Measurements from ENCODE around the gene SNTG2. TPM values are rescaled to one million over a fixed set of nuclear protein-coding genes. Genes with fewer than 3 reads are reported as not detected.

Gene SNTG2
- total RNA-seq, 1 donor from 2014 or later, result 0.47 TPM

DNA sequence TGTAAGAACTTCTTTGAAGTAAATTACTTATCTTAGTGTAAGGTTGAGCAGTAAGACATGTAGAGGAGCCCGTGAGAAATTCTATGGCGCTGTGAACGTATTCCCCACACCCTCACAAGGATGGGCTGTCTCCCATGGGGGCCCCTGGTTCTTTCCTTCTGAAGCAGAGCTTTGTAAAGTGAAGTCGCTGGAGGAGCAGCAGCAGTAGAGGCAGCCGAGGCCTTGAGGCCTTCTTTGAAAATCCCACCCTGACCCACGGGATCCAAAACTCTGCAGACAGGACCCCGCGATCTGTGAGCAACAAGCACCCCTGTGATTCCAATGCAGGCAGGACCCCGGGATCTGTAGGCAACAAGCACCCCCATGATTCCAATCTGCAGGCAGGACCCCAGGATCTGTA, 23.8 kb upstream of the SNTG2 start:
- TF ChIP-seq CTCF (conservative IDR thresholded peaks at IDR 0.05), result no peak
- no peak overlapping the region for H3K4me3 Mint-ChIP-seq
- H3K36me3 Mint-ChIP-seq (ENCODE audit: low read depth), result no peaks in the 10 kb centered on the region
- peaks cover 10% of the 10 kb centered on the region for H3K4me1 Mint-ChIP-seq
- peaks cover 3% of the 10 kb centered on the region for H3K9me3 Mint-ChIP-seq
- no peak for DNase-seq (ENCODE audit: low read depth, low spot score)
- no peak overlapping the region for H3K27ac Mint-ChIP-seq (ENCODE audit: unreplicated experiment)
- H3K27me3 Mint-ChIP-seq (ENCODE audit: low read depth), result peaks cover 6% of the 10 kb centered on the region

DNA sequence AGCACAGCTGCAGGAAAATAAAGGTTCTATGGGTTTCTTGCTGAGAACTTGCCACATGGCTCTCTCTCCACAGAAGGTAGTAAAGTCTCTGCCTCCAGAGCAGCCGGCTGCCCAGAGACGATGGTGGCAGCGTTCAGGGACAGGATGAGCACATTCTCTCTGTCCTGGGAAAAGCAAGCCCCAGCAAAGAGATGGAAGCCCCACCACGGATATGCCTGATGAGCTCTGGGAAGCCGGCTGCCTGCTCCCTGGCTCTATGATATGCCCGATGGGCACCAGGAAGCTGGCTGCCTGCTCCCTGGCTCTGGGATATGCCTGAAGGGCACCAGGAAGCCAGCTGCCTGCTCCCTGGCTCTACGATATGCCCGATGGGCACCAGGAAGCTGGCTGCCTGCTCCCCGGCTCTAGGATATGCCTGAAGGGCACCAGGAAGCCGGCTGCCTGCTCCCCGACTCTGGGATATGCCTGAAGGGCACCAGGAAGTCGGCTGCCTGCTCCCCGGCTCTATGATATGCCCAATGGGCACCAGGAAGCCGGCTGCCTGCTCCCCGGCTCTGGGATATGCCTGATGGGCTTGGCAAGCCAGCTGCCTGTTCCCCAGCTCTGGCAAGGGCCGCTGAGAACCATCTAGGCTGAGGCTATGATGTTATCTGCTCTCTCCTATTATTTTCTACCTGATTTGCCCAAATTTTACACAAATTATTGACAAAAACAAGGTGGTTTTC, 21.5 kb upstream of the SNTG2 start:
- Mint-ChIP-seq H3K27ac (ENCODE audit: unreplicated experiment) (no peak overlapping the region), H3K4me1 (peaks cover 25% of the 10 kb centered on the region), H3K36me3 (ENCODE audit: low read depth) (no peaks in the 10 kb centered on the region), H3K4me3 (no peak overlapping the region), H3K27me3 (ENCODE audit: low read depth) (peaks cover 5% of the 10 kb centered on the region), H3K9me3 (peaks cover 3% of the 10 kb centered on the region)
- DNase-seq (ENCODE audit: low read depth, low spot score), result no peak
- no peak for TF ChIP-seq CTCF (conservative IDR thresholded peaks at IDR 0.05)

DNA sequence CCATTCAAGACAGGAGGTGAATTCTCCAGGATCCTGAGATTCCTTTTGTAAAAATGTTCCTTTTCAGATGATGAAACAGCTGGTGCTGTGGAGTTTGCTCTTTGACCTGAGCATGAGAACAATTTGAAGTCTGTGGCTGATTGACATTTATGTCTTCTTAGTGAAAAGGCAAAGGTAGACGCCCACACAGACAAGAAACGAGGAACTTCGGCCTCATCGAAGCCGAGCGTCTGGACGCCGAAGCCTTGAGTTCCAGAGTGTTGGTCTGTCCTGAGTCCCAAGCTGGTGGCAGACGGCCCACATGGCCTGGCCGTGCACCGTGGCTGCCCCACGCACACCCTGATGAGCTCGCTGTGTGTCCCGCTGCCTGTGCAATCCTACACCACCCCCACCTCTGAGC, 20.7 kb upstream of the SNTG2 start:
- H3K4me3 Mint-ChIP-seq, result no peak overlapping the region
- no peak for DNase-seq (ENCODE audit: low read depth, low spot score)
- H3K9me3 Mint-ChIP-seq, result peaks cover 3% of the 10 kb centered on the region
- no peak for TF ChIP-seq CTCF (conservative IDR thresholded peaks at IDR 0.05)
- H3K4me1 Mint-ChIP-seq, result peaks cover 25% of the 10 kb centered on the region
- no peaks in the 10 kb centered on the region for H3K27me3 Mint-ChIP-seq (ENCODE audit: low read depth)
- H3K27ac Mint-ChIP-seq (ENCODE audit: unreplicated experiment), result no peak overlapping the region
- H3K36me3 Mint-ChIP-seq (ENCODE audit: low read depth), result no peaks in the 10 kb centered on the region

GRCh38 chr2:930935-931334, 19.7 kb upstream of the SNTG2 start:
- H3K27ac Mint-ChIP-seq (ENCODE audit: unreplicated experiment), result no peak overlapping the region
- peaks cover 25% of the 10 kb centered on the region for H3K4me1 Mint-ChIP-seq
- peaks cover 3% of the 10 kb centered on the region for H3K9me3 Mint-ChIP-seq
- no peaks in the 10 kb centered on the region for H3K36me3 Mint-ChIP-seq (ENCODE audit: low read depth)
- DNase-seq (ENCODE audit: low read depth, low spot score), result no peak
- TF ChIP-seq CTCF (conservative IDR thresholded peaks at IDR 0.05), result no peak
- no peaks in the 10 kb centered on the region for H3K27me3 Mint-ChIP-seq (ENCODE audit: low read depth)
- no peak overlapping the region for H3K4me3 Mint-ChIP-seq

DNA sequence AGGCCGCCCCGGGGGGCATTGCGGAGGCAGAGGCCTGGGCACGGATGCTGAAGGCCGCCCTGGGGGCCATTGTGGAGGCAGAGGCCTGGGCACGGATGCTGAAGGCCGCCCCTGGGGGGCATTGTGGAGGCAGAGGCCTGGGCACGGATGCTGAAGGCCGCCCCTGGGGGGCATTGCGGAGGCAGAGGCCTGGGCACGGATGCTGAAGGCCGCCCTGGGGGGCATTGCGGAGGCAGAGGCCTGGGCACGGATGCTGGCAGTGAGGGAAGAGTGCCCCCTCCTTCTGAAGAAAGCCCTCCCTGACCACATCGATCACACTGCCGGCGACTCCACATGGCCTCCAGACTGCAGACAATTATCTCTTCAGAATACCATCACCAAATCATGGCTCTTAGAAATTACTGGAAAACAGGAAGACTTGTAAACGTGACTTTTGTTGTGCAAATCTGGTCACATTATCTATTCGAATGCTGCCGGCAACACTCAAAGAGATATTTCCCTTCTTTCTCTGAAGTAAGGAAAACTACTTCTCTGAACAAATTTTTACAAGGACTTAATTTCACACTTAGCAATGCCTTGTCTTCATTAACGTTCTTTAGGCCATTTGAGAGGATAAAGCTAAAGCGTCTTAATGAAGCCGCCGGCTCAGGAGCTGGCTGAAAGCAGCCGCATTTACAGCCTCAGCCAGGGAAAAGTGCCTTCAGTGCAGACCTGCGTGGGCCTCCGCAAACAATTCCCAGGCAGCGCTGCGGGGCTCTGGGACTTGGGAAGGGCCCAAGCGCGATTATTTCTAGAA, 18.1 kb upstream of the SNTG2 start:
- peak overlapping the region; percentile 19 for H3K27ac Mint-ChIP-seq (ENCODE audit: unreplicated experiment)
- H3K27me3 Mint-ChIP-seq (ENCODE audit: low read depth), result no peaks in the 10 kb centered on the region
- TF ChIP-seq CTCF (conservative IDR thresholded peaks at IDR 0.05), result no peak
- peaks cover 2% of the 10 kb centered on the region for H3K36me3 Mint-ChIP-seq (ENCODE audit: low read depth)
- H3K4me3 Mint-ChIP-seq, result no peak overlapping the region
- peaks cover 25% of the 10 kb centered on the region for H3K4me1 Mint-ChIP-seq
- DNase-seq (ENCODE audit: low read depth, low spot score), result no peak
- peaks cover 7% of the 10 kb centered on the region for H3K9me3 Mint-ChIP-seq
